ENCODE results near the gene KLRC1.
"Not testable (repeated sequence)": the region's sequence is repeated elsewhere in the genome, so short reads cannot be mapped to it uniquely, and the experiment has no call there.

Gene KLRC1

DNA sequence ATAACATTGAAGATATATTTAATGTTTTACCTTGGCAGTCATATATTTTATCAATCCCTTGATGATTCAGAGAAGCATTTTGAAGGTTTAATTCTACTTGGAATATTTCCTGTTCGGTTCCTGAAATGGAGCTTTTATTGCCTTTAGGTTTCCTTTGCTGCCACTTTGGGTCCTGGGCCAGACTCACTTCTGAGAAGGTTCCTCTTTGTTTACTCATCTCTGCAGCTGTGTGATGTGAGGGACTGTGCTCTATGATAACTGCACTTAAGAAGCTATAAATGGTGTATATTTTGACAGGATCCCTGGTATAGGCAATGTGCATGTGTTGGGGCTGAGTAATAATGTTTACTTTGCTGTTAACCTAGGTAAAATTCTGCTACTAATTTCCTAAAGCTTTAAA, 32.8 kb downstream of the KLRC1 start, which contains the start of gene KLRC3:
TSS of gene KLRC3 (minus strand) at position 262 of the 400 bp plus-strand sequence. CDS start at position 217, 45 bp downstream.
- not testable (repeated sequence) for FAIRE-seq

GRCh38 chr12:10409392-10409791, 43.8 kb downstream of the KLRC1 start, which contains the start of gene KLRC4:
Gene KLRC4, minus strand, starts transcription at chr12:10409757. Its CDS starts 182 bp downstream, at chr12:10409575.
- FAIRE-seq: no peak

DNA sequence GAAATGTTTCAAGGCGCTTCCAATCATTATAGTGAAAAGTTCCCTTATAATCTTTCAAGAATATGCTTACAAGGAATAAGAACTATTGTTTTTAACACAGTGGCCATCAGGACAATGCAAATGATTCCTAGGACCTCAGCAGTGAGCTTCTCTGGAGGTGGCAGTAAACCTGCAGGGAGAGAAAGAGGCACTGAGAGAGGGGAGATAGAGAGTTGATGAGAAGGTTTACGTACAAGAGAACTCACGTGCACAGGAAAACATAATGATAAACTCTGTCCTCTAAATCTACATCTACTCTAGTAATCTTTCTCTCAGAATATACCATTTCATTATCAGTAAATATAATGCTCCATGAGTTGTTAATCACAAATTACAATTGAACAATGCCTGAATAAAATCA, 44.3 kb downstream of the KLRC1 start:
- FAIRE-seq: no peak

DNA sequence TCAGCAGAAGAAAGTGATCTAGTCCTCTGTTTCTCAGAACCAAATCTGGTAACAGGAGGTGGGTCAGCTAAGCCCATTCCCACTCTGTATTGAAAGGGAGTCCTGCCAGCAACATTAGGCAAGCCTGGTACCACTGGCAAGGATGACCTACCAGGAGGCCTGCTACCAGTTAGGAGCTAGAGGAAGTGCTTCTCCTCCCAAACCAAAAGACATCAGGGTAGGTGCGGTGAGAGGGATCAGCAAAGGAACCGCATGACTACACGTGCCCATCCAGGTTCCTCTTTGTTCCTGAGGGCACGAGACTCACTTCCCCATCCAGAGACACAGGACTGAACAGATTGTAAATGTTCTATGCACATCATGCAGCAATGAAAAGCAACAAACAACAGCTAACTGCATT, 46.5 kb downstream of the KLRC1 start:
- FAIRE-seq: no peak

GRCh38 chr12:10405294-10405693, 47.9 kb downstream of the KLRC1 start:
- FAIRE-seq: no peak

- FAIRE-seq: no peak
These were observed 48.4 kb downstream of the KLRC1 start for GRCh38 chr12:10404798-10405197.

- FAIRE-seq: no peak
These were observed 52.3 kb downstream of the KLRC1 start for GRCh38 chr12:10400829-10401228.

DNA sequence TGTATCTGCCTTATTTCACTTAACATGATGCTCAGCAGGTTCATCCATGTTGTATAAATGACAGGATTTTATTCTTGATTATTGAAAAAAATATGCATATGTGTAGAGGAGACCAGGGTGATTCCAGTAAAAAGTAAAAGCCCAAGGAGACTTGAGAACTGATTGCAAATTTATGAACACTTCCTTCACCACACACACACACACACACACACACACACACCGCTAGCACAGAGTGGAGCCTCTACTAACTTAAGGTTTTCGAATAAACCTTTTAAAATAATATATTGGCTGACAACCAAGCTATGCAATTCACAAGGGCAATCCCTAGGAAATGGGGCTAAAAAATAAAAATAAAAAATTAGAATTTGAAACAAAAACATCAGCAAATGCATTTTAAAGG, 55.0 kb downstream of the KLRC1 start:
- FAIRE-seq: no peak

DNA sequence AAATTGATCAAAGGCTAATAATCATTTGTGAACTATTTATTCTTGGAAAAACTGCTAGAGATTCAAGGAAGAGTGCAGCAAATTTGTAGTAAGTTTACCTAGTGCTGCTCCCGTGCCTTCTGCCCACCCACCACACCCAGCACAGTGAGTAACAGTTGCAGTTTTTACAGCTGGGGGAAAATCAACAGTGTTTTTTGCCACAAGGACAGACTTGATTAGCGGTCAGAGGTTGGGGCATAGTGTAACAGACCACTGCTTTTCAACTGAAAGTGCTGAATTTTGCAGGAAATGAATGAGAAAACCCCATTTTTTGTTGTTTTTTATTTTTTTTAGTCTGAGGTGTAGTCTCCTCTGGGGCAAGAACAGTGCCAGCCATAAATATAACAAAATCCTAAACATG, 55.9 kb downstream of the KLRC1 start:
- no peak for FAIRE-seq

DNA sequence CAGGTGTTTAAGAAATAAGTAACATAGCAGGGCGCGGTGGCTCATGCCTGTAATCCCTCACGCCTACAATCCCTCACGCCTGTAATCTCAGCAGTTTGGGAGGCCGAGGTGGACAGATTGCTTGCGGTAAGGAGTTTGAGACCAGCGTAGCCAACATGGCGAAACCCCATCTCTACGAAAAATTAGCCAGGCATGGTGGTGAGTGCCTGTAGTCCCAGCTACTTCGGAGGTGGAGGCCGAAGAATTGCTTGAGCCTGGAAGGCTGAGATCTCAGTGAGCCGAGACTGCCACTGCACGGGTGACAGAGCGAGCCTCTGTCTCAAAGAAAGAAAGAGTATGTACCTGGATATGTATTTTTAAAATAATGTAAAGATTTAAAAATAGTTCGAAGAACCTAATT, 57.0 kb downstream of the KLRC1 start:
- not testable (repeated sequence) for FAIRE-seq

All from colon (tissue), 2 donors.